ENCODE results near the gene RSRP1. TPM values are rescaled to one million over a fixed set of nuclear protein-coding genes. Genes with fewer than 3 reads are reported as not detected.

The RSRP1 gene
- total and polyA plus RNA-seq, 2 of the 13 experiments (the other 11 are each of a cell fraction or from before 2014, with no cell fraction given): 43.9 to 52.8 TPM

DNA sequence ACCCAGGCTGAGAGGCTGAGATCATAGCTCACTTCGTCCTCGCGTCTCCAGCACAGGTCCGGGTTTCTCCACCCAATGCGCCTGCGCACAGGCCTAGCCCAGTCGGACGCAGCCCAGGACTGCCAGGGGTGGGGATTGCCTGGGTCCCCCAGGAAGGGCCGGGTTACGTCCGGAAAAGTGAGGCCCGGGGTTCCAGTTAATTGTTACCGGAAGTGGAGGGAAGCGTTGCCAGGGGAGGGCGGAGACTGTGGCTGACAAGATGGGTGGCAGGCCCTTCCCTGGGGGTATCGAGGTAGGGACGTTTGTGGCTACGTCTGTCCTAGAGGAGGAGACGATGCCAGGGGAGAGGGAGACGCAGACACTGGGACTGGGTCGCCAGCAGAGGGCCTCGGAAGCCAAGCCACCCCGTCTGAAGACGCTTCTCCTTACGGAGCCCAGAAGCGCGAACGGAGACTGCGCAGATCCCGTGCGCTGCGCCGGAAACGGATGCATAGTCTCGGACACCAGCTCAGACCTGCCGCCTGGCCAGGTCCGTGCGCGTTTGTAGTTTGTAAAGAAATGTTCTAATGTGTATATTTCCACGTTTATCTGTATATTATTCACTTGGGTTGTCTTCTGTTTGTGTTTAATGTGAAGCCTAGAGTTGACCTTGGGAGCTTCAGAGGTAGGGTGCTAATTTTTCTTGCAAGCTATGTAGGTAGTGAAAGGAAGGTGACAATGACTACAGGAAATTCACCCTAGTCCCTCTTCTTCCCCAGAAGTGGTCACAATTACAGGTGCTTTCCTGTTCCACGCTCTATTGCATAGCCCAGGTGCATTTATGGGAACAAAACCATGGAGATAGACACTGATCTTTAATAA, 7.3 kb downstream of the RSRP1 start (continued):
- TF ChIP-seq, protein P1, sequence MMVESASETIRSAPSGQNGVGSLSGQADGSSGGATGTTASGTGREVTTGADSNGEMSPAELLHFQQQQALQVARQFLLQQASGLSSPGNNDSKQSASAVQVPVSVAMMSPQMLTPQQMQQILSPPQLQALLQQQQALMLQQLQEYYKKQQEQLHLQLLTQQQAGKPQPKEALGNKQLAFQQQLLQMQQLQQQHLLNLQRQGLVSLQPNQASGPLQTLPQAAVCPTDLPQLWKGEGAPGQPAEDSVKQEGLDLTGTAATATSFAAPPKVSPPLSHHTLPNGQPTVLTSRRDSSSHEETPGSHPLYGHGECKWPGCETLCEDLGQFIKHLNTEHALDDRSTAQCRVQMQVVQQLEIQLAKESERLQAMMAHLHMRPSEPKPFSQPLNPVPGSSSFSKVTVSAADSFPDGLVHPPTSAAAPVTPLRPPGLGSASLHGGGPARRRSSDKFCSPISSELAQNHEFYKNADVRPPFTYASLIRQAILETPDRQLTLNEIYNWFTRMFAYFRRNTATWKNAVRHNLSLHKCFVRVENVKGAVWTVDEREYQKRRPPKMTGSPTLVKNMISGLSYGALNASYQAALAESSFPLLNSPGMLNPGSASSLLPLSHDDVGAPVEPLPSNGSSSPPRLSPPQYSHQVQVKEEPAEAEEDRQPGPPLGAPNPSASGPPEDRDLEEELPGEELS (CRISPR knock-in tag; IDR thresholded peaks at IDR 0.05): no peak
- TF ChIP-seq, protein P2, sequence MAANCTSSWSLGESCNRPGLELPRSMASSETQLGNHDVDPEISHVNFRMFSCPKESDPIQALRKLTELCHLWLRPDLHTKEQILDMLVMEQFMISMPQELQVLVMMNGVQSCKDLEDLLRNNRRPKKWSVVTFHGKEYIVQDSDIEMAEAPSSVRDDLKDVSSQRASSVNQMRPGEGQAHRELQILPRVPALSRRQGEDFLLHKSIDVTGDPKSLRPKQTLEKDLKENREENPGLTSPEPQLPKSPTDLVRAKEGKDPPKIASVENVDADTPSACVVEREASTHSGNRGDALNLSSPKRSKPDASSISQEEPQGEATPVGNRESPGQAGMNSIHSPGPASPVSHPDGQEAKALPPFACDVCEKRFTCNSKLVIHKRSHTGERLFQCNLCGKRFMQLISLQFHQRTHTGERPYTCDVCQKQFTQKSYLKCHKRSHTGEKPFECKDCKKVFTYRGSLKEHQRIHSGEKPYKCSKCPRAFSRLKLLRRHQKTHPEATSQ (CRISPR knock-in tag; IDR thresholded peaks at IDR 0.05; ENCODE audit: borderline replicate concordance): no peak; the same call in 1 of the 2 replicates
- TF ChIP-seq, protein P3, sequence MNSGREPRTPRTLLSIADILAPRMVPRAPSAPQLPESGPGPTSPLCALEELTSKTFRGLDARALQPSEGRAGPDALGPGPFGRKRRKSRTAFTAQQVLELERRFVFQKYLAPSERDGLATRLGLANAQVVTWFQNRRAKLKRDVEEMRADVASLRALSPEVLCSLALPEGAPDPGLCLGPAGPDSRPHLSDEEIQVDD (CRISPR knock-in tag; IDR thresholded peaks at IDR 0.05; ENCODE audit: borderline replicate concordance): no peak
- TF ChIP-seq, protein P4, sequence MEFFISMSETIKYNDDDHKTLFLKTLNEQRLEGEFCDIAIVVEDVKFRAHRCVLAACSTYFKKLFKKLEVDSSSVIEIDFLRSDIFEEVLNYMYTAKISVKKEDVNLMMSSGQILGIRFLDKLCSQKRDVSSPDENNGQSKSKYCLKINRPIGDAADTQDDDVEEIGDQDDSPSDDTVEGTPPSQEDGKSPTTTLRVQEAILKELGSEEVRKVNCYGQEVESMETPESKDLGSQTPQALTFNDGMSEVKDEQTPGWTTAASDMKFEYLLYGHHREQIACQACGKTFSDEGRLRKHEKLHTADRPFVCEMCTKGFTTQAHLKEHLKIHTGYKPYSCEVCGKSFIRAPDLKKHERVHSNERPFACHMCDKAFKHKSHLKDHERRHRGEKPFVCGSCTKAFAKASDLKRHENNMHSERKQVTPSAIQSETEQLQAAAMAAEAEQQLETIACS (CRISPR knock-in tag; IDR thresholded peaks at IDR 0.05): peak; percentile 41; the same call in 1 of the 2 replicates
- TF ChIP-seq HOXD1 (CRISPR knock-in tag; IDR thresholded peaks at IDR 0.05) (peak; percentile 72; the same call in 1 of the 2 replicates), GTF3A (CRISPR knock-in tag; conservative IDR thresholded peaks at IDR 0.05) (no peak), MEIS1 (CRISPR knock-in tag; IDR thresholded peaks at IDR 0.05; ENCODE audit: borderline replicate concordance) (peak; percentile 72; the same call in 1 of the 2 replicates), KMT2A (CRISPR knock-in tag; IDR thresholded peaks at IDR 0.05) (peak; percentile 57), ARID5B (CRISPR knock-in tag; IDR thresholded peaks at IDR 0.05) (0 out of 2 replicates have a peak, but pooled peaks have one; percentile 44), ZFX (CRISPR knock-in tag; IDR thresholded peaks at IDR 0.05; ENCODE audit: low read depth) (peak; percentile 89), POGZ (CRISPR knock-in tag; IDR thresholded peaks at IDR 0.05) (peak; percentile 62; the same call in 1 of the 2 replicates), BCL6 (CRISPR knock-in tag; IDR thresholded peaks at IDR 0.05) (no peak), KDM2A (CRISPR knock-in tag; IDR thresholded peaks at IDR 0.05; ENCODE audit: borderline replicate concordance, low read depth) (peak; percentile 99)
- TF ChIP-seq, protein P5, sequence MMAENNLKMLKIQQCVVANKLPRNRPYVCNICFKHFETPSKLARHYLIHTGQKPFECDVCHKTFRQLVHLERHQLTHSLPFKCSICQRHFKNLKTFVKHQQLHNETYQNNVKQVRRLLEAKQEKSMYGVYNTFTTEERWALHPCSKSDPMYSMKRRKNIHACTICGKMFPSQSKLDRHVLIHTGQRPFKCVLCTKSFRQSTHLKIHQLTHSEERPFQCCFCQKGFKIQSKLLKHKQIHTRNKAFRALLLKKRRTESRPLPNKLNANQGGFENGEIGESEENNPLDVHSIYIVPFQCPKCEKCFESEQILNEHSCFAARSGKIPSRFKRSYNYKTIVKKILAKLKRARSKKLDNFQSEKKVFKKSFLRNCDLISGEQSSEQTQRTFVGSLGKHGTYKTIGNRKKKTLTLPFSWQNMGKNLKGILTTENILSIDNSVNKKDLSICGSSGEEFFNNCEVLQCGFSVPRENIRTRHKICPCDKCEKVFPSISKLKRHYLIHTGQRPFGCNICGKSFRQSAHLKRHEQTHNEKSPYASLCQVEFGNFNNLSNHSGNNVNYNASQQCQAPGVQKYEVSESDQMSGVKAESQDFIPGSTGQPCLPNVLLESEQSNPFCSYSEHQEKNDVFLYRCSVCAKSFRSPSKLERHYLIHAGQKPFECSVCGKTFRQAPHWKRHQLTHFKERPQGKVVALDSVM (CRISPR knock-in tag; IDR thresholded peaks at IDR 0.05): no peak
- TF ChIP-seq, protein P6, sequence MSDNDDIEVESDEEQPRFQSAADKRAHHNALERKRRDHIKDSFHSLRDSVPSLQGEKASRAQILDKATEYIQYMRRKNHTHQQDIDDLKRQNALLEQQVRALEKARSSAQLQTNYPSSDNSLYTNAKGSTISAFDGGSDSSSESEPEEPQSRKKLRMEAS (IDR thresholded peaks at IDR 0.05): peak; percentile 48
